ENCODE data around the gene MAB21L2.
"Not testable (repeated sequence)": the region's sequence is repeated elsewhere in the genome, so short reads cannot be mapped to it uniquely, and the experiment has no call there.

MAB21L2 gene

DNA sequence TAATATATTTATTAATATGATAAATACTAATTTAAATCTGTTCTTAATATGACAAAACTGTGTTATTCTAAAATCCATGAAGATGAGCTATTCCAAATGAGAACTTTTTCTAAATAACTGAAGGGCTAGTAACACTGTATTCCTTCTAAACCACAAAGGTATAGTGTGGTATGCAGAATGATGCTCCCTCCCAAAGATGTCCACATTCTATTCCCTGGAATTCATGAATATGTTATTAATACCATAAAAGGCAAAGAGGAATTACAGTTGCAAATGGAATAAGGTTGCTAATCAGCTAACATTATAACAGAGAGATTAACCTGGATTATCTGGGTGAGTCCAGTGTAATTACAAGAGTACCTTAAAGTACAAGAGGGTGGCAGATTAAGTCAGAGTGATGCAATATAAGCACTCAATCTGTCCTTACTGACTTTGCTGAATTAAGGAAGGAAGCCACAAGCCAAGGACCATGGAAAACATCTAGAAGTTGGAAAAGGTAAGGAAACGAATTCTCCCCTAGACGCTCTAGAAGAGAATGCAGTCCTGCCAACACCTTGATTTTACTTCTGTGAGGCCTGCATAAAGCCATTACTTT is 20.7 kb upstream of the MAB21L2 start:
- no peak overlapping the region for H3K4me3 ChIP-seq (ENCODE audit: low read length)
- no peak overlapping the region for H3K4me2 ChIP-seq (ENCODE audit: low read length)
- no peaks in the 10 kb centered on the region for H3K27me3 ChIP-seq (ENCODE audit: control insufficient read depth, insufficient read depth, low read length)

DNA sequence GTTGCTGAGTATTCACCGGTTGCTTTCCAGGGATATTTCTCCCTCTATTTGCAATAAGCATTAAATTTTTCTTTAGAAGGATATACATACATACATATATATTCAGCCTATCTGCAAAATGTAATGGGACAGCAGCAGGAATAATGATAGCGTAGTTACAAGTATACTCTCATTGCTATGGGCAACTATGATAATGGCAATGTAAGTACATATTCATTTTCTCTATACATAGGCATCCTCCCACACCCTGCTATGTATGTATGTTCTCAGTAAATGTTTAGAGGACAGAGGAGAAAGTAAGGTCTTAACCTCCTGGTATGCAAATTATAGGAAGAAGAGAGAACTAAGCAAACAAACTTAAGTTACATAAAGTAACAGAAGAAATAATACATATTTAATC is 19.7 kb upstream of the MAB21L2 start:
- H3K4me1 ChIP-seq (ENCODE audit: control insufficient read depth, insufficient read depth, low read length): no peaks in the 10 kb centered on the region

More for the DNA sequence above, 20.7 kb upstream of the MAB21L2 start:
- H3K4me1 ChIP-seq (ENCODE audit: control insufficient read depth, insufficient read depth, low read length): no peaks in the 10 kb centered on the region
- H3K36me3 ChIP-seq (ENCODE audit: insufficient read depth, low read length): no peaks in the 10 kb centered on the region
- no peaks in the 10 kb centered on the region for H3K9me3 ChIP-seq (replicated peaks; ENCODE audit: low read length)
- H3K9ac ChIP-seq (ENCODE audit: low read depth, low read length): no peak overlapping the region

DNA sequence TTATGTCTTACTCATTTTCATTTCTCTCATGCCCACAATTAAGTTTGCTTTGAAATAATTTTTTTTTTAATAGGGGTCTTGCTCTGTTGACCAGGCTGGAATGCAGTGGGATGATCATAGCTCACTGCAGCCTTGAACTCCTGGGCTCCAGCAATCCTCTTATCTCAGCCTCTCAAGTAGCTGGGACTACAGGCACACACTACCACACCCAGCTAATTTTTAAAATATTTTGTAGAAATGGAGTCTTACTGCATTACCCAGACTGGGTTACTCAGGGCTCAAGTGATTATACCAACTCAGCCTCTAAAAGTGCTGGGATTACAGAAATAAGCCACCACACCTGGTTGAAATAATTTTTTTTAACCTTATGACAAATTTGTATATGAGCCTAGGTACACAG is 19.2 kb upstream of the MAB21L2 start:
- Histone ChIP-seq H3K4me1 (ENCODE audit: control insufficient read depth, insufficient read depth, low read length) (no peaks in the 10 kb centered on the region), H3K9ac (ENCODE audit: low read depth, low read length) (no peak overlapping the region), H3K36me3 (ENCODE audit: insufficient read depth, low read length) (no peaks in the 10 kb centered on the region), H3K4me3 (ENCODE audit: low read length) (no peak overlapping the region), H3K9me3 (replicated peaks; ENCODE audit: low read length) (no peaks in the 10 kb centered on the region), H3K27me3 (ENCODE audit: control insufficient read depth, insufficient read depth, low read length) (no peaks in the 10 kb centered on the region), H3K4me2 (ENCODE audit: low read length) (no peak overlapping the region)

More for the DNA sequence above, 19.7 kb upstream of the MAB21L2 start:
- H3K4me3 ChIP-seq (ENCODE audit: low read length): no peak overlapping the region
- H3K36me3 ChIP-seq (ENCODE audit: insufficient read depth, low read length): no peaks in the 10 kb centered on the region
- no peak overlapping the region for H3K4me2 ChIP-seq (ENCODE audit: low read length)
- no peaks in the 10 kb centered on the region for H3K9me3 ChIP-seq (replicated peaks; ENCODE audit: low read length)
- H3K27me3 ChIP-seq (ENCODE audit: control insufficient read depth, insufficient read depth, low read length): no peaks in the 10 kb centered on the region
- no peak overlapping the region for H3K9ac ChIP-seq (ENCODE audit: low read depth, low read length)

DNA sequence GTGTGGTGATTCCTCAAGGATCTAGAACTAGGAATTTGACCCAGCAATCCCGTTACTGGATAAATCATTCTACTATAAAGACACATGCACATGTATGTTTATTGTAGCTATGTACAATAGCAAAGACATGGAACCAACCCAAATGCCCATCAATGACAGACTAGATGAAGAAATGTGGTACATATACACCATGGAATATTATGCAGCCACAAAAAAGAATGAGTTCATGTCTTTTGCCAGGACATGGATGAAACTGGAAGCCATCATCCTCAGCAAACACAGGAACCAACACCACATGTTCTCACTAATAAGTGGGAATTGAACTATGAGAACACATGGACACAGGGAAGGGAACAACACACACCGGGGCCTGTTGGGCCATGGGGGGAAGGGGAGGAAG is 17.0 kb upstream of the MAB21L2 start:
- H3K27me3 ChIP-seq (ENCODE audit: control insufficient read depth, insufficient read depth, low read length); H3K9me3 ChIP-seq (replicated peaks; ENCODE audit: low read length); H3K36me3 ChIP-seq (ENCODE audit: insufficient read depth, low read length); H3K4me3 ChIP-seq (ENCODE audit: low read length); H3K4me1 ChIP-seq (ENCODE audit: control insufficient read depth, insufficient read depth, low read length); H3K4me2 ChIP-seq (ENCODE audit: low read length); H3K9ac ChIP-seq (ENCODE audit: low read depth, low read length): not testable (repeated sequence)

DNA sequence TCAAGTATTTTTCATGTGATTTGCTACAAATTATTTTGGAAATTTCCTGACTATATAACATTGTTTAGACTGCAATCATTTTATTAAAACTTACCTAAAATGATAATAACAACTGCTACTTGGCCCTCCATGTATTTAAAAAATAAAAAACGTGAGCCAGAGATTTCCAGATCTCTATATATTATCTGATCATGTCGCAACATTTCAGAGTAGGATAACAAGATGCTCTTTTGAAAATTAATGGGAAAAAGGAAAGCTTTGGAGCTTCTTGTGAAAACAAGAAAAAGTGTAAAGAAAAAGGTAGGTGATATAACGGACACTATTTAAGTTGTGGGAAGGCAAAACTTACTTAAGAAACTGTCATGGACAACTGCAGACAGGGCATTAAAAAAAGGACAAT is 14.9 kb upstream of the MAB21L2 start:
- Histone ChIP-seq H3K27me3 (ENCODE audit: control insufficient read depth, insufficient read depth, low read length) (no peaks in the 10 kb centered on the region), H3K9me3 (replicated peaks; ENCODE audit: low read length) (no peaks in the 10 kb centered on the region), H3K4me2 (ENCODE audit: low read length) (no peak overlapping the region), H3K9ac (ENCODE audit: low read depth, low read length) (no peak overlapping the region), H3K4me3 (ENCODE audit: low read length) (no peak overlapping the region), H3K36me3 (ENCODE audit: insufficient read depth, low read length) (no peaks in the 10 kb centered on the region), H3K4me1 (ENCODE audit: control insufficient read depth, insufficient read depth, low read length) (peaks cover 6% of the 10 kb centered on the region)

DNA sequence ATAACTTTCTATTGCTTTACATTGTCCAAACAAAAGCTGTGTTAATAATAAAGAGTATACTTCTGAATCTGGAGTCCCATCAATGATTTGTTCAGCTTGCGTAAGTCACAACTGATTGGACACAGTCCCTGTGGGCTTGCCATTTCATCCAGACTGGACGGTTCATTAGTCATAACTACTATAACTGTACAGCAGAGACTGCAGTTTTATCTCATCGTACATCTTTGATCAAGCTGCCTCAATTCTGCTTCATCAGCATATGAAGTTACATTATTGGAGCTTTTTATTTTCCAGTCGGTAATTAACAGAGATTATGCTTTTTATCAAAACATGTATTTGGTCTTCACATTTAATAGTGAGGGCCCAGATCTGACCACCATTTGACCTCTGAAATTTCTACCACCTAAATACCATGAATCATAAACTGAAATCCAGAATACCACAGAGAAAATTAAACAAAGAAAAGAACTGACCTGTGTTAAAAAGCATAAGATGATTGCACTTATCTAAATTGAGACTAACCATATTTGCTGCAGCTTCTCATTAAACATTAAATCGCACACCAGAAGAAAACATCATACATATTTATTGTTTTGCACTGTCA is 12.5 kb upstream of the MAB21L2 start:
- H3K27me3 ChIP-seq (ENCODE audit: control insufficient read depth, insufficient read depth, low read length): no peaks in the 10 kb centered on the region
- no peak overlapping the region for H3K4me3 ChIP-seq (ENCODE audit: low read length)
- H3K4me1 ChIP-seq (ENCODE audit: control insufficient read depth, insufficient read depth, low read length): peaks cover 11% of the 10 kb centered on the region
- H3K4me2 ChIP-seq (ENCODE audit: low read length): peak overlapping the region; percentile 3
- H3K9ac ChIP-seq (ENCODE audit: low read depth, low read length): no peak overlapping the region
- no peaks in the 10 kb centered on the region for H3K36me3 ChIP-seq (ENCODE audit: insufficient read depth, low read length)
- H3K9me3 ChIP-seq (replicated peaks; ENCODE audit: low read length): no peaks in the 10 kb centered on the region

DNA sequence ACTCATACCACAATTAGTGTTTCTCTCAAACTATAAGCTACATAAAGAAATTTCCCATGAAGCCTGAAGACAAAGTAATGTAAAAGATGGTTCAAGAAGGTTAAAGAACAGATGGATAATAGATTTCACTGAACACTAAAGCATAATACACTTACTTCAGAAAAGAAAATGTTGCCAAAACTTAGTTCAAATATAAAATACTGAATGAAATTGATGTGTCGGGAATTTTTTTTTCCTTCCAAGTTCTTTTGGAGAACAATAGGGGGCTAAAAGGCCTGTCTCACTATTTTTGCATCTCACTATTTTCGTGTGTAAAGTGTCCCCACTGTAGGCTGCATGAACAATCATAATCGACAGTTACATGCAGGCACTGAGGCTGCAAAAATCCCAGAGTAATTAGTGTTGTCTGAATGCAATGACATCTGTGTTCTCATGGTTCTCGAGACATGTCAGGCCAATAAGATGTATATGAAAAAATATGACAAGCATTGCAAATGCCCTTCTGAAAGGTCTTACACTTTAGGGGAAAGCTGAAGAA is 11.9 kb upstream of the MAB21L2 start:
- Histone ChIP-seq H3K4me3 (ENCODE audit: low read length) (no peak overlapping the region), H3K9ac (ENCODE audit: low read depth, low read length) (no peak overlapping the region), H3K4me1 (ENCODE audit: control insufficient read depth, insufficient read depth, low read length) (peaks cover 11% of the 10 kb centered on the region), H3K9me3 (replicated peaks; ENCODE audit: low read length) (no peaks in the 10 kb centered on the region), H3K27me3 (ENCODE audit: control insufficient read depth, insufficient read depth, low read length) (no peaks in the 10 kb centered on the region), H3K4me2 (ENCODE audit: low read length) (no peak overlapping the region), H3K36me3 (ENCODE audit: insufficient read depth, low read length) (no peaks in the 10 kb centered on the region)

DNA sequence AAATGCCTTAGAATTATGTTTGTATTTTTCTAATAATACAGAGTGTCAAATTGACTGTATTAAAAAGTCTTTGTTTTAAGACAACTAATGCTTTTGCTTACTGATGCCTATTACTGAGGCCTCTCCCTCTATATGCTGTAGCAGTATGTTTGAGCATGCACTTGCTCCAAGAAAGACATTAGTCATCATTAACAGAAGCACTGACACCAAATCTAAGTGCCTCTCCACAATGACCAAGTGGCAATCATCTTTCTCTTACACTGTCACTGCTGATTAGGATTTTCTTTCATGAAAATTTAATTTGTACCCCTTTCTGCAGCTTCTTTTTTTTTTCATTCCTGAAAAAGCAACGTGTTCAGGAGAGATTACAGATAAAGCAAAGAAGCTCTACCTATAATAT is 11.1 kb upstream of the MAB21L2 start:
- H3K4me3 ChIP-seq (ENCODE audit: low read length): no peak overlapping the region
- H3K36me3 ChIP-seq (ENCODE audit: insufficient read depth, low read length): no peaks in the 10 kb centered on the region
- H3K27me3 ChIP-seq (ENCODE audit: control insufficient read depth, insufficient read depth, low read length): no peaks in the 10 kb centered on the region
- H3K4me2 ChIP-seq (ENCODE audit: low read length): no peak overlapping the region
- H3K9ac ChIP-seq (ENCODE audit: low read depth, low read length): no peak overlapping the region
- no peaks in the 10 kb centered on the region for H3K9me3 ChIP-seq (replicated peaks; ENCODE audit: low read length)
- H3K4me1 ChIP-seq (ENCODE audit: control insufficient read depth, insufficient read depth, low read length): peaks cover 11% of the 10 kb centered on the region

DNA sequence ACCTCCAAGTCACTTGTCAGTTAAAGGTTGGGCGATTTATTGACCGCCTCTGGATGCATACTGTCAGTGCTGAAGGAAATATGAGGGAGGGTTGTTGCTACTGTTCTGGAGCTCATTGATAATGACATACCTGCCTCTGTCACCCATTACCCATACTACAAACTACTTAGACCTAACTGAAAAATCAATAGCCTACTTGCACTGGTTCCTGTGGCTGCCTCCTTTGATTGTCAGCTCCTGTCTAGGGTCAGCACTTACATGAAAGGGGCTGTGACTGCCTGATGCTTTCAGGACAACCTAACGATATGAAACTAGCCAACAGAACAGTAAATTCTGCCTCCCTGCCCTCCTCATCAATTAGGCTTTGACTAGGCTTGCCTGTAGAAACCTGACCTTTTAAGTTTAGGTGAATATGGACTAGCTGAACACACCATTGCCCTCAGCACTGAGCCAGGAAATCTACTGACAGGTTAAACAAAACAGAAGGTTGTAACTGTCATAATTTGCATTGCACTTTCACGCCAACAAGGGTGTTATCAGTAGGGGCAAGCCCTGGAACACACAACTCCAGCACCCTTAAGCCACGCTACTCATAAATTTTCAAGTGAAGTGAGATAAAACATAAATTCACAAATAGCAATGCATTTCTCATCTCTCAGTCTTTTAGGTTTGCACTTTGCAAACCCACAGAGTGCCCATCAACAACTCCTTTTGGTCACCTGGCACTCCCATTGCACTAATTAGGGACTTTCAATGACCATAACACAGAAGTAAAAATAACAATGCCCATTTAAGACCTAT is 9.0 kb upstream of the MAB21L2 start:
- H3K4me1 ChIP-seq (ENCODE audit: control insufficient read depth, insufficient read depth, low read length): peaks cover 11% of the 10 kb centered on the region
- no peak overlapping the region for H3K4me2 ChIP-seq (ENCODE audit: low read length)
- H3K36me3 ChIP-seq (ENCODE audit: insufficient read depth, low read length): no peaks in the 10 kb centered on the region
- no peaks in the 10 kb centered on the region for H3K27me3 ChIP-seq (ENCODE audit: control insufficient read depth, insufficient read depth, low read length)
- H3K9ac ChIP-seq (ENCODE audit: low read depth, low read length): no peak overlapping the region
- no peaks in the 10 kb centered on the region for H3K9me3 ChIP-seq (replicated peaks; ENCODE audit: low read length)
- H3K4me3 ChIP-seq (ENCODE audit: low read length): no peak overlapping the region

DNA sequence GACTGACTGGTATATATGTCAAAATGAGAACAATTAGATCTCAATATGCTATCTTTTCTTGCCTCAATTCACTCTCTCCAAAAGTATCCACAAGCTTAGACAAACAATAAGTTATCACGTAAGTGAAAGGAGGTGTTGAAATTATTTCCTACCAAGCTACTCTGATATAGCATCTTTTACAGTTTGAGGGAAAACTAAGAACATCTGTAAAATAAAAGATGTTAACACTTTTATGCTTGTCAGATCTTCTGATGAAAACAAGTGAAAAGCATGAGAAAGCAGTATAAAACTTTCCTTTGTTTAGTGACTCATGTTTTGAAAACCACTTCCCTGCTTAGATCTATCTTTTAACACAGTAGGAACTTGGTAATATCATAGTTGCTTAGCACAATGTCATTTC is 8.4 kb upstream of the MAB21L2 start:
- no peak overlapping the region for H3K9ac ChIP-seq (ENCODE audit: low read depth, low read length)
- no peak overlapping the region for H3K4me3 ChIP-seq (ENCODE audit: low read length)
- H3K36me3 ChIP-seq (ENCODE audit: insufficient read depth, low read length): no peaks in the 10 kb centered on the region
- no peaks in the 10 kb centered on the region for H3K27me3 ChIP-seq (ENCODE audit: control insufficient read depth, insufficient read depth, low read length)
- peaks cover 13% of the 10 kb centered on the region for H3K4me1 ChIP-seq (ENCODE audit: control insufficient read depth, insufficient read depth, low read length)
- H3K9me3 ChIP-seq (replicated peaks; ENCODE audit: low read length): no peaks in the 10 kb centered on the region
- no peak overlapping the region for H3K4me2 ChIP-seq (ENCODE audit: low read length)

DNA sequence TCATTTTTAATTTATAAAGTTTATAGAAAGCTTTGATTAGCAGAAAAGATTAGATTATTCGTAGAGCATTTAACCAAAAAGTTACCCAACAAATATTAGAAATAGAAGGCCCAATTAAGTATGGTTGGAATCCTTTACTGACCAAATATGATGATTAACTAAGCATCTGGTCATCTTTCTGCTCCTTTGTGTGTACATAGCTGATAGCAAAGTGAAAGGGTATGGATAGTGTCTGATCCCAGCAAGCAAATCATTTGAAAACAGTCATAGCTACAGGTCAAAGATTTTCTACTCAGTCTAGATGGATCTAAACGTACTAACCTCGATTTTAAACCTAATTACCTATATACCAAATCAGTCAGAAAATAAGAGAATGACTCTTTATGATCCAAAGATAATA is 7.3 kb upstream of the MAB21L2 start:
- no peak overlapping the region for H3K4me2 ChIP-seq (ENCODE audit: low read length)
- no peaks in the 10 kb centered on the region for H3K36me3 ChIP-seq (ENCODE audit: insufficient read depth, low read length)
- no peaks in the 10 kb centered on the region for H3K9me3 ChIP-seq (replicated peaks; ENCODE audit: low read length)
- peaks cover 16% of the 10 kb centered on the region for H3K4me1 ChIP-seq (ENCODE audit: control insufficient read depth, insufficient read depth, low read length)
- H3K27me3 ChIP-seq (ENCODE audit: control insufficient read depth, insufficient read depth, low read length): no peaks in the 10 kb centered on the region
- no peak overlapping the region for H3K9ac ChIP-seq (ENCODE audit: low read depth, low read length)
- no peak overlapping the region for H3K4me3 ChIP-seq (ENCODE audit: low read length)
